HUES48 (cell line): ENCODE measurements around the gene SSX2IP.
"Not testable (repeated sequence)": the region's sequence is repeated elsewhere in the genome, so short reads cannot be mapped to it uniquely, and the experiment has no call there.

Source experiments
- H3K27ac ChIP-seq: one replicate; pipeline ENCODE4 v1.7.0; 2013; ENCODE audit warnings: low read depth, low read length, inconsistent platforms
- H3K27me3 ChIP-seq: 2 replicates; pipeline ENCODE4 v1.6.1; 2013; ENCODE audit warnings: mild to moderate bottlenecking, low read length; ENCODE audit not compliant: control insufficient read depth, insufficient read depth
- H3K36me3 ChIP-seq: 2 replicates; pipeline ENCODE4 v1.6.1; 2013; ENCODE audit warnings: low read length; ENCODE audit not compliant: control insufficient read depth, insufficient read depth
- H3K4me1 ChIP-seq: 2 replicates; pipeline ENCODE4 v1.6.1; 2013; ENCODE audit warnings: mild to moderate bottlenecking, low read length; ENCODE audit not compliant: control insufficient read depth, insufficient read depth
- H3K4me3 ChIP-seq: 2 replicates; pipeline ENCODE4 v1.5.1; 2013; ENCODE audit warnings: mild to moderate bottlenecking, low read depth, low read length
- H3K9ac ChIP-seq: 2 replicates; pipeline ENCODE4 v1.6.1; 2013; ENCODE audit warnings: mild to moderate bottlenecking, low read depth, low read length, moderate library complexity
- H3K9me3 ChIP-seq: 2 replicates; pipeline ENCODE4 v1.6.1; 2013; ENCODE audit warnings: low read length; ENCODE audit not compliant: control insufficient read depth, insufficient read depth

The SSX2IP gene

GRCh38 chr1:84690397-84691121 lies at the start of gene SSX2IP:
SSX2IP (minus strand) TSS chr1:84690461; CDS start chr1:84671219, 19,242 bp downstream.
- Histone ChIP-seq H3K4me3 (peak within 1 kb of the TSS; percentile 73), H3K4me1 (peaks cover 26% of the 10 kb centered on the region), H3K27me3 (no peaks in the 10 kb centered on the region), H3K9me3 (no peaks in the 10 kb centered on the region), H3K27ac (peak within 1 kb of the TSS; percentile 94), H3K36me3 (no peaks in the 10 kb centered on the region), H3K9ac (peak within 1 kb of the TSS; percentile 75)

- Histone ChIP-seq H3K9ac (no peak overlapping the region), H3K36me3 (no peaks in the 10 kb centered on the region), H3K27ac (no peak overlapping the region), H3K27me3 (no peaks in the 10 kb centered on the region), H3K4me3 (no peak overlapping the region), H3K9me3 (no peaks in the 10 kb centered on the region), H3K4me1 (peaks cover 19% of the 10 kb centered on the region)
Measured at GRCh38 chr1:84738237-84738636, 48.0 kb upstream of the SSX2IP start.

GRCh38 chr1:84737590-84737989 lies 47.3 kb upstream of the SSX2IP start:
- Histone ChIP-seq H3K27me3 (no peaks in the 10 kb centered on the region), H3K9ac (no peak overlapping the region), H3K36me3 (no peaks in the 10 kb centered on the region), H3K27ac (no peak overlapping the region), H3K9me3 (no peaks in the 10 kb centered on the region), H3K4me3 (no peak overlapping the region), H3K4me1 (peaks cover 19% of the 10 kb centered on the region)

- no peaks in the 10 kb centered on the region for H3K27me3 ChIP-seq
- H3K27ac ChIP-seq: no peak overlapping the region
- H3K9ac ChIP-seq: no peak overlapping the region
- H3K4me1 ChIP-seq: peaks cover 18% of the 10 kb centered on the region
- H3K9me3 ChIP-seq: no peaks in the 10 kb centered on the region
- H3K4me3 ChIP-seq: no peak overlapping the region
- H3K36me3 ChIP-seq: no peaks in the 10 kb centered on the region
Measured at GRCh38 chr1:84736944-84737343, 46.7 kb upstream of the SSX2IP start.

GRCh38 chr1:84736445-84736844 lies 46.2 kb upstream of the SSX2IP start:
- Histone ChIP-seq H3K4me3 (no peak overlapping the region), H3K9ac (no peak overlapping the region), H3K27ac (no peak overlapping the region), H3K9me3 (no peaks in the 10 kb centered on the region), H3K36me3 (no peaks in the 10 kb centered on the region), H3K4me1 (peaks cover 14% of the 10 kb centered on the region), H3K27me3 (no peaks in the 10 kb centered on the region)

GRCh38 chr1:84735483-84735882 lies 45.2 kb upstream of the SSX2IP start:
- no peaks in the 10 kb centered on the region for H3K27me3 ChIP-seq
- H3K4me3 ChIP-seq: no peak overlapping the region
- peaks cover 9% of the 10 kb centered on the region; the same call in 1 of the 2 replicates for H3K4me1 ChIP-seq
- H3K9me3 ChIP-seq: no peaks in the 10 kb centered on the region
- H3K36me3 ChIP-seq: no peaks in the 10 kb centered on the region
- H3K27ac ChIP-seq: no peak overlapping the region
- H3K9ac ChIP-seq: no peak overlapping the region

GRCh38 chr1:84732520-84732919 lies 42.3 kb upstream of the SSX2IP start:
- H3K27me3 ChIP-seq: no peaks in the 10 kb centered on the region
- H3K4me3 ChIP-seq: no peak overlapping the region
- H3K9me3 ChIP-seq: no peaks in the 10 kb centered on the region
- no peaks in the 10 kb centered on the region; the same call in 1 of the 2 replicates for H3K4me1 ChIP-seq
- H3K9ac ChIP-seq: no peak overlapping the region
- H3K27ac ChIP-seq: no peak overlapping the region
- H3K36me3 ChIP-seq: no peaks in the 10 kb centered on the region

GRCh38 chr1:84731519-84731918 lies 41.3 kb upstream of the SSX2IP start:
- no peak overlapping the region for H3K4me3 ChIP-seq
- H3K36me3 ChIP-seq: no peaks in the 10 kb centered on the region
- H3K27ac ChIP-seq: no peak overlapping the region
- no peaks in the 10 kb centered on the region; the same call in 1 of the 2 replicates for H3K4me1 ChIP-seq
- H3K9me3 ChIP-seq: no peaks in the 10 kb centered on the region
- H3K27me3 ChIP-seq: no peaks in the 10 kb centered on the region
- no peak overlapping the region for H3K9ac ChIP-seq

- not testable (repeated sequence) for H3K27ac ChIP-seq, H3K9ac ChIP-seq, H3K36me3 ChIP-seq, H3K9me3 ChIP-seq, H3K4me3 ChIP-seq, H3K27me3 ChIP-seq
- H3K4me1 ChIP-seq: peaks cover 15% of the 10 kb centered on the region
Measured at GRCh38 chr1:84727711-84728110, 37.5 kb upstream of the SSX2IP start.

GRCh38 chr1:84726593-84727499 lies 36.6 kb upstream of the SSX2IP start:
- Histone ChIP-seq H3K9ac (no peak overlapping the region), H3K4me1 (peaks cover 15% of the 10 kb centered on the region), H3K27ac (no peak overlapping the region), H3K27me3 (no peaks in the 10 kb centered on the region), H3K4me3 (no peak overlapping the region), H3K9me3 (no peaks in the 10 kb centered on the region), H3K36me3 (no peaks in the 10 kb centered on the region)
